ENCODE data around the gene MACO1.

Gene MACO1

GRCh38 chr1:25541889-25542658 is 111.4 kb downstream of the MACO1 start:
- in situ Hi-C loops (cut with HindIII; ENCODE audit: low pct_ligation_motif_present, low sequenced_read_pairs) = no loop called here
- DNase-seq = no peak
- no peaks in the 10 kb centered on the region for H3K27me3 ChIP-seq (replicated peaks)
- TF ChIP-seq CTCF (IDR thresholded peaks at IDR 0.05; ENCODE audit: low read depth, low read length, missing control alignments) = no peak
- no peak overlapping the region for H3K27ac ChIP-seq
- H3K36me3 ChIP-seq (replicated peaks) = no peaks in the 10 kb centered on the region
- H3K4me3 ChIP-seq (ENCODE audit: low read depth, low read length) = no peak overlapping the region

- Histone ChIP-seq H3K27ac (no peak overlapping the region), H3K27me3 (replicated peaks) (no peaks in the 10 kb centered on the region), H3K4me3 (ENCODE audit: low read depth, low read length) (peak overlapping the region; percentile 20), H3K36me3 (replicated peaks) (no peaks in the 10 kb centered on the region)
- in situ Hi-C loops (cut with HindIII; ENCODE audit: low pct_ligation_motif_present, low sequenced_read_pairs) = no loop called here
- TF ChIP-seq CTCF (IDR thresholded peaks at IDR 0.05; ENCODE audit: low read depth, low read length, missing control alignments) = no peak
- DNase-seq = no peak
These were observed 112.3 kb downstream of the MACO1 start for GRCh38 chr1:25543005-25543424.

- Histone ChIP-seq H3K27ac (no peak within 1 kb of the TSS), H3K36me3 (replicated peaks) (no peaks in the 10 kb centered on the region), H3K27me3 (replicated peaks) (no peaks in the 10 kb centered on the region), H3K4me3 (ENCODE audit: low read depth, low read length) (peak within 1 kb of the TSS; percentile 68)
- in situ Hi-C loops (cut with HindIII; ENCODE audit: low pct_ligation_motif_present, low sequenced_read_pairs) = no loop called here
- peak; percentile 25 for DNase-seq
- TF ChIP-seq CTCF (IDR thresholded peaks at IDR 0.05; ENCODE audit: low read depth, low read length, missing control alignments) = no peak
These were observed 112.9 kb downstream of the MACO1 start, which contains the start of gene LDLRAP1 for GRCh38 chr1:25543425-25544242. Gene LDLRAP1, plus strand, starts transcription at chr1:25543606. Its CDS starts 93 bp downstream, at chr1:25543699.

GRCh38 chr1:25544243-25544764 is 113.6 kb downstream of the MACO1 start:
- no peak overlapping the region for H3K27ac ChIP-seq
- TF ChIP-seq CTCF (IDR thresholded peaks at IDR 0.05; ENCODE audit: low read depth, low read length, missing control alignments) = no peak

GRCh38 chr1:25544819-25545218 is 114.1 kb downstream of the MACO1 start:
- TF ChIP-seq CTCF (IDR thresholded peaks at IDR 0.05; ENCODE audit: low read depth, low read length, missing control alignments) = no peak
- no peaks in the 10 kb centered on the region for H3K27me3 ChIP-seq (replicated peaks)
- no peaks in the 10 kb centered on the region for H3K36me3 ChIP-seq (replicated peaks)
- in situ Hi-C loops (cut with HindIII; ENCODE audit: low pct_ligation_motif_present, low sequenced_read_pairs) = no loop called here
- peak overlapping the region; percentile 68 for H3K4me3 ChIP-seq (ENCODE audit: low read depth, low read length)
- DNase-seq = no peak
- H3K27ac ChIP-seq = no peak overlapping the region

More at GRCh38 chr1:25544243-25544764, 113.6 kb downstream of the MACO1 start:
- Histone ChIP-seq H3K4me3 (ENCODE audit: low read depth, low read length) (peak overlapping the region; percentile 68), H3K27me3 (replicated peaks) (no peaks in the 10 kb centered on the region), H3K36me3 (replicated peaks) (no peaks in the 10 kb centered on the region)
- in situ Hi-C loops (cut with HindIII; ENCODE audit: low pct_ligation_motif_present, low sequenced_read_pairs) = no loop called here
- DNase-seq = no peak
